Measurements from ENCODE around the gene MSI2. TPM values are rescaled to one million over a fixed set of nuclear protein-coding genes. Genes with fewer than 3 reads are reported as not detected.

The MSI2 gene
- total RNA-seq, 4 donors from 2014 or later: 9.9 to 18.5 (median 13.8) TPM

GRCh38 chr17:57626520-57627210, 370.3 kb downstream of the MSI2 start:
- intact Hi-C loops (cut with DNase I; ENCODE audit: low total_unique reads): no loop called here
- H3K4me3 ChIP-seq (ENCODE audit: low read depth, poor library complexity, severe bottlenecking): no peak overlapping the region
- 94 to 96% methylated on average over 16 of the region's 16 CpGs for WGBS, 2 donors
- no peak for DNase-seq (ENCODE audit: low spot score in 2 of 2)
- TF ChIP-seq POLR2A (IDR thresholded peaks at IDR 0.05) (no peak), CTCF (IDR thresholded peaks at IDR 0.05) (no peak)

GRCh38 chr17:57627591-57627990, 371.3 kb downstream of the MSI2 start:
- H3K4me3 ChIP-seq (ENCODE audit: low read depth, poor library complexity, severe bottlenecking): no peak overlapping the region
- no peak for DNase-seq (ENCODE audit: low spot score in 2 of 2)
- 99 to 100% methylated on average over 10 of the region's 10 CpGs for whole genome bisulfite sequencing, 2 donors
- intact Hi-C loops (cut with DNase I; ENCODE audit: low total_unique reads): no loop called here
- TF ChIP-seq CTCF (IDR thresholded peaks at IDR 0.05) (no peak), POLR2A (IDR thresholded peaks at IDR 0.05) (no peak)

- DNase-seq (ENCODE audit: low spot score in 2 of 2): no peak
- TF ChIP-seq CTCF (IDR thresholded peaks at IDR 0.05): no peak
- no peak for TF ChIP-seq POLR2A (IDR thresholded peaks at IDR 0.05)
- intact Hi-C loops (cut with DNase I; ENCODE audit: low total_unique reads): no loop called here
- H3K4me3 ChIP-seq (ENCODE audit: low read depth, poor library complexity, severe bottlenecking): no peak overlapping the region
- 97 to 99% methylated on average over 9 of the region's 9 CpGs for WGBS, 2 donors
Measured at GRCh38 chr17:57628421-57628820, 372.1 kb downstream of the MSI2 start.

- no peak overlapping the region for H3K4me3 ChIP-seq (ENCODE audit: low read depth, poor library complexity, severe bottlenecking)
- TF ChIP-seq POLR2A (IDR thresholded peaks at IDR 0.05): no peak
- no peak for TF ChIP-seq CTCF (IDR thresholded peaks at IDR 0.05)
- WGBS, 2 donors: 78 to 85% methylated on average over 8 of the region's 8 CpGs
- DNase-seq (ENCODE audit: low spot score in 2 of 2): no peak
- intact Hi-C loops (cut with DNase I; ENCODE audit: low total_unique reads): no loop called here
Measured at GRCh38 chr17:57629470-57629869, 373.1 kb downstream of the MSI2 start.

- no peak for DNase-seq (ENCODE audit: low spot score in 2 of 2)
- TF ChIP-seq POLR2A (IDR thresholded peaks at IDR 0.05) (no peak), CTCF (IDR thresholded peaks at IDR 0.05) (no peak)
- H3K4me3 ChIP-seq (ENCODE audit: low read depth, poor library complexity, severe bottlenecking): no peak overlapping the region
- 86 to 93% methylated on average over 3 to 4 of the region's 4 CpGs for WGBS, 2 donors
- intact Hi-C loops (cut with DNase I; ENCODE audit: low total_unique reads): no loop called here
Measured at GRCh38 chr17:57629886-57630285, 373.6 kb downstream of the MSI2 start.

GRCh38 chr17:57630736-57631135, 374.4 kb downstream of the MSI2 start:
- TF ChIP-seq POLR2A (IDR thresholded peaks at IDR 0.05): no peak
- no peak for TF ChIP-seq CTCF (IDR thresholded peaks at IDR 0.05)
- WGBS, 2 donors: 93 to 95% methylated on average over 8 of the region's 8 CpGs
- DNase-seq (ENCODE audit: low spot score in 2 of 2): no peak
- intact Hi-C loops (cut with DNase I; ENCODE audit: low total_unique reads): no loop called here
- no peak overlapping the region for H3K4me3 ChIP-seq (ENCODE audit: low read depth, poor library complexity, severe bottlenecking)
